ENCODE data around the gene LEPR.

GRCh38 chr1:65442442-65442841, 22.0 kb downstream of the LEPR start:
- TF ChIP-seq, protein P1, sequence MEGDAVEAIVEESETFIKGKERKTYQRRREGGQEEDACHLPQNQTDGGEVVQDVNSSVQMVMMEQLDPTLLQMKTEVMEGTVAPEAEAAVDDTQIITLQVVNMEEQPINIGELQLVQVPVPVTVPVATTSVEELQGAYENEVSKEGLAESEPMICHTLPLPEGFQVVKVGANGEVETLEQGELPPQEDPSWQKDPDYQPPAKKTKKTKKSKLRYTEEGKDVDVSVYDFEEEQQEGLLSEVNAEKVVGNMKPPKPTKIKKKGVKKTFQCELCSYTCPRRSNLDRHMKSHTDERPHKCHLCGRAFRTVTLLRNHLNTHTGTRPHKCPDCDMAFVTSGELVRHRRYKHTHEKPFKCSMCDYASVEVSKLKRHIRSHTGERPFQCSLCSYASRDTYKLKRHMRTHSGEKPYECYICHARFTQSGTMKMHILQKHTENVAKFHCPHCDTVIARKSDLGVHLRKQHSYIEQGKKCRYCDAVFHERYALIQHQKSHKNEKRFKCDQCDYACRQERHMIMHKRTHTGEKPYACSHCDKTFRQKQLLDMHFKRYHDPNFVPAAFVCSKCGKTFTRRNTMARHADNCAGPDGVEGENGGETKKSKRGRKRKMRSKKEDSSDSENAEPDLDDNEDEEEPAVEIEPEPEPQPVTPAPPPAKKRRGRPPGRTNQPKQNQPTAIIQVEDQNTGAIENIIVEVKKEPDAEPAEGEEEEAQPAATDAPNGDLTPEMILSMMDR (IDR thresholded peaks at IDR 0.05; ENCODE audit: insufficient read depth, low read depth, low read length) = no peak
- no peak for TF ChIP-seq EZH2 (IDR thresholded peaks at IDR 0.05; ENCODE audit: insufficient read depth, low read length)

Data from astrocyte (in vitro differentiated cells and primary cell).